ENCODE results near the gene PSG7.
"Not testable (repeated sequence)": the region's sequence is repeated elsewhere in the genome, so short reads cannot be mapped to it uniquely, and the experiment has no call there.

PSG7 gene

GRCh38 chr19:42912941-42913340 is 24.1 kb downstream of the PSG7 start:
- not testable (repeated sequence) for DNase-seq

- DNase-seq: not testable (repeated sequence)
These were observed 25.3 kb downstream of the PSG7 start for GRCh38 chr19:42911731-42912130.

- DNase-seq: not testable (repeated sequence)
These were observed 30.8 kb downstream of the PSG7 start for GRCh38 chr19:42906162-42906561.

- DNase-seq: not testable (repeated sequence)
These were observed 36.4 kb downstream of the PSG7 start for GRCh38 chr19:42900561-42900960.

- not testable (repeated sequence) for DNase-seq
These were observed 37.3 kb downstream of the PSG7 start for GRCh38 chr19:42899674-42900073.

- not testable (repeated sequence) for DNase-seq
These were observed 37.9 kb downstream of the PSG7 start for GRCh38 chr19:42899110-42899509.

GRCh38 chr19:42898656-42899055 is 38.4 kb downstream of the PSG7 start:
- not testable (repeated sequence) for DNase-seq

- not testable (repeated sequence) for DNase-seq
These were observed 39.3 kb downstream of the PSG7 start for GRCh38 chr19:42897729-42898128.

GRCh38 chr19:42890446-42890845 is 46.6 kb downstream of the PSG7 start:
- DNase-seq: not testable (repeated sequence)

GRCh38 chr19:42887876-42888445 is 49.0 kb downstream of the PSG7 start:
- DNase-seq: not testable (repeated sequence)

- DNase-seq: not testable (repeated sequence)
These were observed 54.3 kb downstream of the PSG7 start for GRCh38 chr19:42882730-42883129.

- DNase-seq: not testable (repeated sequence)
These were observed 55.0 kb downstream of the PSG7 start for GRCh38 chr19:42882010-42882409.

GRCh38 chr19:42881279-42881678 is 55.7 kb downstream of the PSG7 start:
- DNase-seq: not testable (repeated sequence)

GRCh38 chr19:42880621-42881020 is 56.4 kb downstream of the PSG7 start:
- not testable (repeated sequence) for DNase-seq

GRCh38 chr19:42879613-42880012 is 57.4 kb downstream of the PSG7 start, which contains the start of gene PSG1:
Gene PSG1, minus strand, starts transcription at chr19:42879713. Its CDS starts 132 bp downstream, at chr19:42879581.
- no peak for DNase-seq

GRCh38 chr19:42876596-42876995 is 60.4 kb downstream of the PSG7 start:
- DNase-seq: not testable (repeated sequence)

- DNase-seq: not testable (repeated sequence)
These were observed 61.1 kb downstream of the PSG7 start for GRCh38 chr19:42875881-42876280.

- DNase-seq: not testable (repeated sequence)
These were observed 61.9 kb downstream of the PSG7 start for GRCh38 chr19:42874901-42875813.

GRCh38 chr19:42874136-42874535 is 62.9 kb downstream of the PSG7 start:
- not testable (repeated sequence) for DNase-seq
